Ovary (tissue), 9 donors: ENCODE data around the gene GMEB2. TPM values are rescaled to one million over a fixed set of nuclear protein-coding genes. Genes with fewer than 3 reads are reported as not detected.

Experiments used
- DNase-seq, 5 donors: peaks; one replicate each; pipeline ENCODE4 v3.0.0-alpha.2; 2019 to 2020
- H3K27ac ChIP-seq, 2 donors: fragments of 200-600 bp; one replicate each; pipeline versions ENCODE4 v1.5.1 to v1.8.0; 2019 to 2022
- H3K27me3 ChIP-seq: fragments of 200-600 bp; one replicate; pipeline ENCODE4 v1.8.0; 2022
- H3K36me3 ChIP-seq: fragments of 200-600 bp; sonication (generic); one replicate; pipeline ENCODE4 v1.5.1; 2019
- H3K4me1 ChIP-seq: one replicate; pipeline ENCODE4 v1.8.1; 2013; ENCODE audit warnings: mild to moderate bottlenecking, moderate library complexity; ENCODE audit not compliant: insufficient read depth
- H3K4me3 ChIP-seq: fragments of 200-600 bp; sonication (generic); one replicate; pipeline ENCODE4 v1.5.1; 2017
- H3K9me3 ChIP-seq, 2 donors: fragments of 200-600 bp in 1 of 2; sonication (generic) in 1 of 2; one replicate each; pipeline versions ENCODE4 v1.5.1 to v1.8.1; 2013 to 2019; ENCODE audit warnings: mild to moderate bottlenecking in 1 of 2, moderate library complexity in 1 of 2
- CTCF ChIP-seq, 3 donors: fragments of 450-650 bp in 2 of 3; fragments of 200-600 bp in 1 of 3; IDR thresholded peaks; one replicate each; pipeline versions ENCODE4 v1.5.1 to v1.8.0; 2016 to 2022; ENCODE audit warnings: antibody characterized with exemption in 3 of 3, mild to moderate bottlenecking in 1 of 3
- EP300 ChIP-seq: sonication (generic); formaldehyde crosslinking; IDR thresholded peaks from one replicate; pipeline ENCODE4 v1.6.1; 2017; ENCODE audit warnings: antibody characterized with exemption
- POLR2A ChIP-seq: fragments of 450-650 bp; IDR thresholded peaks from one replicate; pipeline ENCODE4 v1.6.1; 2017; ENCODE audit warnings: antibody characterized with exemption, mild to moderate bottlenecking, moderate library complexity
- WGBS, 3 donors: extraction: QIAGEN DNeasy Blood & Tissue Kit in 1 of 3; methylation state at CpG; one replicate each; pipeline versions ENCODE4 v1.1.5 to v1.1.7; 2013 to 2017; 5-methylcytosine and 5-hydroxymethylcytosine counted together
- intact Hi-C, 4 donors: fragments of 100-400 bp; cut with DNase I; formaldehyde crosslinking; loops; one replicate each; pipeline versions ENCODE4 v1.11.0 to v1.15.1; 2022 to 2023
- polyA plus RNA-seq, 2 donors: library from polyadenylated mRNA; stranded (reverse); fragments of 200-250 nt in 1 of 2; fragments of 350-450 nt in 1 of 2; fragmentation: Illumina TruSeq in 1 of 2; extraction: RNeasy Lipid Tissue Mini Kit (QIAGEN cat#74804) in 1 of 2; gene quantifications; one replicate each; pipeline ENCODE4 v1.2.3, GENCODE V29; 2013 to 2014
- total RNA-seq, 7 donors: library from RNA; depleted of rRNA in 2 of 7; stranded (reverse); fragments of >200 nt in 2 of 7; fragmentation: NEBNext Ultra II Directional in 3 of 7; extraction: Animal tissue kit (Norgen Biotek cat#: 25700) in 3 of 7; gene quantifications; one replicate each; pipeline versions ENCODE4 v1.1.0 to v1.2.4, GENCODE V29; 2016 to 2023
- donor health status: DM: no; HTN: no; CAD: no; lungs with moderate emphysema.
- donor health status: DM: no; HTN: no; CAD: no.
- donor health status: Bipolar disorder and iron deficiency.
- donor health status: DM: yes; HTN: yes; CAD: no.
- donor health status: DM: no; HTN: no; CAD: no.
- donor health status: DM: yes; HTN: yes; CAD: no.

Gene GMEB2
- total and polyA plus RNA-seq, 9 donors: 4.1 to 14.7 (median 9.7) TPM

- Histone ChIP-seq H3K27ac (no peak overlapping the region), H3K36me3 (no peaks in the 10 kb centered on the region), H3K27me3 (no peaks in the 10 kb centered on the region), H3K4me1 (peaks cover 2% of the 10 kb centered on the region), H3K9me3 (no peaks in the 10 kb centered on the region), H3K4me3 (no peak overlapping the region)
- TF ChIP-seq POLR2A (no peak), EP300 (no peak), CTCF (IDR thresholded peaks at IDR 0.05) (no peak)
- intact Hi-C loops: loop anchor here (2.0 to 10.0 kb wide), 6 partner anchors 105 to 438 kb away; partner anchors contain the start of genes ABHD16B (in 2 of the 4) and SAMD10 (in 1 of the 4)
- WGBS, 3 donors: 87 to 93% (median 88%) methylated on average over 25 to 29 of the region's 29 CpGs
- DNase-seq: no peak
These were observed 87.2 kb downstream of the GMEB2 start for GRCh38 chr20:63539441-63540370.

GRCh38 chr20:63539092-63539430, 87.8 kb downstream of the GMEB2 start:
- no peak overlapping the region for H3K27ac ChIP-seq
- intact Hi-C loops: loop anchor here (2.0 to 10.0 kb wide), 6 partner anchors 106 to 438 kb away; partner anchors contain the start of genes ABHD16B (in 2 of the 4) and SAMD10 (in 1 of the 4)
- H3K4me3 ChIP-seq: no peak overlapping the region
- TF ChIP-seq EP300 (no peak), POLR2A (no peak), CTCF (IDR thresholded peaks at IDR 0.05) (no peak)
- no peaks in the 10 kb centered on the region for H3K9me3 ChIP-seq
- no peak for DNase-seq
- peaks cover 2% of the 10 kb centered on the region for H3K4me1 ChIP-seq
- H3K36me3 ChIP-seq: no peaks in the 10 kb centered on the region
- 69 to 77% (median 75%) methylated on average over 12 of the region's 12 CpGs for WGBS, 3 donors
- H3K27me3 ChIP-seq: no peaks in the 10 kb centered on the region

GRCh38 chr20:63538204-63539091, 88.5 kb downstream of the GMEB2 start:
- no peak for DNase-seq
- Histone ChIP-seq H3K9me3 (no peaks in the 10 kb centered on the region), H3K27ac (no peak overlapping the region), H3K4me3 (no peak overlapping the region), H3K27me3 (no peaks in the 10 kb centered on the region), H3K4me1 (peaks cover 2% of the 10 kb centered on the region), H3K36me3 (no peaks in the 10 kb centered on the region)
- TF ChIP-seq EP300 (no peak), CTCF (IDR thresholded peaks at IDR 0.05) (no peak), POLR2A (no peak)
- WGBS, 3 donors: 39 to 55% (median 42%) methylated on average over 27 of the region's 27 CpGs
- intact Hi-C loops: loop anchor here (2.0 to 10.0 kb wide), 6 partner anchors 106 to 439 kb away; partner anchors contain the start of genes ABHD16B (in 2 of the 4) and SAMD10 (in 1 of the 4)

Other genes with a start within 250 kb of the GMEB2 start
- gene KCNQ2, start 154.4 kb downstream of the GMEB2 start, total RNA-seq: not detected
- gene KCNQ2, start 154.4 kb downstream of the GMEB2 start, polyA plus RNA-seq: not detected
- under 1 TPM; 0.36 to 0.94 (median 0.69) TPM for gene EEF1A2, start 128.0 kb downstream of the GMEB2 start, total RNA-seq
- gene EEF1A2, start 128.0 kb downstream of the GMEB2 start, polyA plus RNA-seq: 1 to 10 TPM in 1 of 2 donors, under 1 TPM in 1; 0.25 to 1.3 TPM
- 100 to 1,000 TPM in 6 of 7 donors, 10 to 100 TPM in 1; 53.8 to 315 (median 201) TPM for gene PPDPF, start 106.3 kb downstream of the GMEB2 start, total RNA-seq
- 100 to 1,000 TPM in 1 of 2 donors, 1 to 10 TPM in 1; 4.9 to 232 TPM for gene PPDPF, start 106.3 kb downstream of the GMEB2 start, polyA plus RNA-seq
- gene PTK6, start 89.7 kb downstream of the GMEB2 start, total RNA-seq: under 1 TPM in 5 of 7 donors, not detected in 2; 0.08 to 0.46 (median 0.15) TPM
- under 1 TPM; 0.07 to 0.08 TPM for gene PTK6, start 89.7 kb downstream of the GMEB2 start, polyA plus RNA-seq
- gene SRMS, start 79.4 kb downstream of the GMEB2 start, total RNA-seq: not detected
- gene SRMS, start 79.4 kb downstream of the GMEB2 start, polyA plus RNA-seq: not detected
- 1 to 10 TPM in 1 of 7 donors, under 1 TPM in 5, not detected in 1; 0.10 to 5.5 (median 0.36) TPM for gene FNDC11, start 72.9 kb downstream of the GMEB2 start, total RNA-seq
- under 1 TPM in 1 of 2 donors, not detected in 1; 0.35 TPM for gene FNDC11, start 72.9 kb downstream of the GMEB2 start, polyA plus RNA-seq
- 10 to 100 TPM in 6 of 7 donors, 1 to 10 TPM in 1; 9.4 to 19.6 (median 17.6) TPM for gene HELZ2, start 52.9 kb downstream of the GMEB2 start, total RNA-seq
- gene HELZ2, start 52.9 kb downstream of the GMEB2 start, polyA plus RNA-seq: 10 to 100 TPM in 1 of 2 donors, 1 to 10 TPM in 1; 1.8 to 10.5 TPM
- 10 to 100 TPM; 17.3 to 91.1 (median 58.7) TPM for gene STMN3, start 26.3 kb upstream of the GMEB2 start, total RNA-seq
- gene STMN3, start 26.3 kb upstream of the GMEB2 start, polyA plus RNA-seq: 10 to 100 TPM in 1 of 2 donors, 1 to 10 TPM in 1; 7.4 to 62.1 TPM
- 10 to 100 TPM; 17.0 to 44.2 (median 24.1) TPM for gene RTEL1, start 31.2 kb upstream of the GMEB2 start, total RNA-seq
- 10 to 100 TPM in 1 of 2 donors, 1 to 10 TPM in 1; 6.2 to 11.9 TPM for gene RTEL1, start 31.2 kb upstream of the GMEB2 start, polyA plus RNA-seq
- gene TNFRSF6B, start 69.6 kb upstream of the GMEB2 start, total RNA-seq: 1 to 10 TPM; 2.0 to 6.4 (median 4.1) TPM
- gene TNFRSF6B, start 69.6 kb upstream of the GMEB2 start, polyA plus RNA-seq: 1 to 10 TPM in 1 of 2 donors, not detected in 1; 7.0 TPM
- 10 to 100 TPM; 25.6 to 59.5 (median 47.4) TPM for gene ARFRP1, start 80.9 kb upstream of the GMEB2 start, total RNA-seq
- 10 to 100 TPM; 15.3 to 38.5 TPM for gene ARFRP1, start 80.9 kb upstream of the GMEB2 start, polyA plus RNA-seq
- gene ZGPAT, start 80.9 kb upstream of the GMEB2 start, total RNA-seq: 10 to 100 TPM; 14.0 to 25.6 (median 18.9) TPM
- 10 to 100 TPM in 1 of 2 donors, 1 to 10 TPM in 1; 1.7 to 26.4 TPM for gene ZGPAT, start 80.9 kb upstream of the GMEB2 start, polyA plus RNA-seq
- 10 to 100 TPM in 4 of 7 donors, 1 to 10 TPM in 3; 7.5 to 21.6 (median 13.7) TPM for gene LIME1, start 109.6 kb upstream of the GMEB2 start, total RNA-seq
- 10 to 100 TPM in 1 of 2 donors, under 1 TPM in 1; 0.15 to 15.6 TPM for gene LIME1, start 109.6 kb upstream of the GMEB2 start, polyA plus RNA-seq
- gene SLC2A4RG, start 112.7 kb upstream of the GMEB2 start, total RNA-seq: 100 to 1,000 TPM in 5 of 7 donors, 10 to 100 TPM in 2; 20.6 to 199 (median 104) TPM
- gene SLC2A4RG, start 112.7 kb upstream of the GMEB2 start, polyA plus RNA-seq: 10 to 100 TPM in 1 of 2 donors, 1 to 10 TPM in 1; 2.2 to 66.7 TPM
- gene ZBTB46, start 204.2 kb upstream of the GMEB2 start, total RNA-seq: 10 to 100 TPM; 11.4 to 55.1 (median 35.2) TPM
- gene ZBTB46, start 204.2 kb upstream of the GMEB2 start, polyA plus RNA-seq: 10 to 100 TPM in 1 of 2 donors, 1 to 10 TPM in 1; 4.1 to 12.2 TPM
- gene ABHD16B, start 234.4 kb upstream of the GMEB2 start, total RNA-seq: not detected
- under 1 TPM in 1 of 2 donors, not detected in 1; 0.57 TPM for gene ABHD16B, start 234.4 kb upstream of the GMEB2 start, polyA plus RNA-seq
- 10 to 100 TPM; 51.5 to 78.0 (median 68.8) TPM for gene TPD52L2, start 238.2 kb upstream of the GMEB2 start, total RNA-seq
- 10 to 100 TPM; 73.3 to 78.9 TPM for gene TPD52L2, start 238.2 kb upstream of the GMEB2 start, polyA plus RNA-seq